ENCODE measurements around the gene KRTAP17-1.

KRTAP17-1 gene

DNA sequence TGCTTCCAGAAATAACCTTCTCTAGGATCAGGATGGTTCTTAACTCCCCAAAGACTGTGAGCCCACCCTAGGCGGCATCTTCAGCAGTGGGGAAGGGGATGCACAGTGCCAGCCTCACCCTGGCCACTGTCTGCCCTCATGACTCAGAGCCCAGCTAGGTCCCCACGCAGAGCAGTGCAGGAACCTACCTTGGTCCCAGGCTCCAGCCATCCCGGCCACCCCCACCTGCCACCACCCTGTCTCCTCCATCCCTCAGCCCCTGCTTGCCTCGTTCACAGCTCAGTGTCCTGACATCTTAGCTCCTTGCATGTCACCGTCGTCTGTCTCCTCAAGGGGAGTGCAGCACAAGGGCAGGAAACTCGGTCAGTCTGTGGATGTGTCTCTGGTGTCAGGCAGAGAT is 16.1 kb upstream of the KRTAP17-1 start:
- Histone ChIP-seq H3K36me3 (ENCODE audit: control insufficient read depth in 2 of 2, insufficient read depth in 1 of 2, low read length in 2 of 2) (no peaks in the 10 kb centered on the region), H3K9me3 (ENCODE audit: control insufficient read depth, insufficient read depth, low read depth, low read length) (no peaks in the 10 kb centered on the region), H3K4me1 (ENCODE audit: control insufficient read depth, insufficient read depth, low read length) (no peaks in the 10 kb centered on the region), H3K4me3 (ENCODE audit: low read depth, low read length) (no peak overlapping the region), H3K27ac (ENCODE audit: extremely low read depth, low read depth, low read length) (no peak overlapping the region)
- ChIA-PET CTCF (interaction anchor here (0.7 to 2.9 kb wide), 8 partner anchors 10 to 712 kb away, joined by 3 to 19 read pairs (median 6); no protein-coding TSS in a partner anchor), POLR2A (no interaction called here)
- TF ChIP-seq ZNF169 (tag by site-specific recombination; IDR thresholded peaks at IDR 0.05) (no peak), ZNF600 (tag by site-specific recombination; IDR thresholded peaks at IDR 0.05) (no peak), ZBTB11 (tag by site-specific recombination; conservative IDR thresholded peaks at IDR 0.05; ENCODE audit: low read depth) (no peak), ZNF362 (tag by site-specific recombination; IDR thresholded peaks at IDR 0.05) (no peak), SCRT1 (tag by site-specific recombination; IDR thresholded peaks at IDR 0.05; ENCODE audit: borderline replicate concordance) (no peak)

GRCh38 chr17:41329279-41329948 is 13.9 kb upstream of the KRTAP17-1 start:
- no peaks in the 10 kb centered on the region for H3K9me3 ChIP-seq (ENCODE audit: control insufficient read depth, insufficient read depth, low read depth, low read length)
- no peak overlapping the region for H3K27ac ChIP-seq (ENCODE audit: extremely low read depth, low read depth, low read length)
- no peaks in the 10 kb centered on the region for H3K36me3 ChIP-seq (ENCODE audit: control insufficient read depth in 2 of 2, insufficient read depth in 1 of 2, low read length in 2 of 2)
- H3K4me1 ChIP-seq (ENCODE audit: control insufficient read depth, insufficient read depth, low read length) = no peaks in the 10 kb centered on the region
- POLR2A ChIA-PET = no interaction called here
- CTCF ChIA-PET = interaction anchor here (0.5 to 2.8 kb wide), 24 partner anchors 9 to 909 kb away, joined by 3 to 16 read pairs (median 4); partner anchors contain the start of genes KRTAP17-1 and KRTAP4-2
- H3K4me3 ChIP-seq (ENCODE audit: low read depth, low read length) = no peak overlapping the region
- no peak for TF ChIP-seq ZNF223 (tag by site-specific recombination; IDR thresholded peaks at IDR 0.05)
- no peak for TF ChIP-seq ZNF155 (tag by site-specific recombination; IDR thresholded peaks at IDR 0.05)
- TF ChIP-seq ZBTB20 (tag by site-specific recombination; IDR thresholded peaks at IDR 0.05) = 0 out of 2 replicates have a peak, but pooled peaks have one; percentile 15
- no peak for TF ChIP-seq GFI1B (tag by site-specific recombination; IDR thresholded peaks at IDR 0.05)
- TF ChIP-seq ZNF654 (tag by site-specific recombination; IDR thresholded peaks at IDR 0.05; ENCODE audit: low read depth) = peak; percentile 68
- TF ChIP-seq OVOL3 (tag by site-specific recombination; IDR thresholded peaks at IDR 0.05) = no peak
- no peak for TF ChIP-seq SCRT1 (tag by site-specific recombination; IDR thresholded peaks at IDR 0.05; ENCODE audit: borderline replicate concordance)
- no peak for TF ChIP-seq ZNF518A (tag by site-specific recombination; conservative IDR thresholded peaks at IDR 0.05; ENCODE audit: low read depth)
- no peak for TF ChIP-seq ZNF792 (tag by site-specific recombination; IDR thresholded peaks at IDR 0.05)
- TF ChIP-seq PATZ1 (tag by site-specific recombination; IDR thresholded peaks at IDR 0.05) = no peak
- TF ChIP-seq ZNF24 (tag by site-specific recombination; IDR thresholded peaks at IDR 0.05) = no peak
- TF ChIP-seq ZNF2 (tag by site-specific recombination; IDR thresholded peaks at IDR 0.05) = no peak
- TF ChIP-seq, protein P1, sequence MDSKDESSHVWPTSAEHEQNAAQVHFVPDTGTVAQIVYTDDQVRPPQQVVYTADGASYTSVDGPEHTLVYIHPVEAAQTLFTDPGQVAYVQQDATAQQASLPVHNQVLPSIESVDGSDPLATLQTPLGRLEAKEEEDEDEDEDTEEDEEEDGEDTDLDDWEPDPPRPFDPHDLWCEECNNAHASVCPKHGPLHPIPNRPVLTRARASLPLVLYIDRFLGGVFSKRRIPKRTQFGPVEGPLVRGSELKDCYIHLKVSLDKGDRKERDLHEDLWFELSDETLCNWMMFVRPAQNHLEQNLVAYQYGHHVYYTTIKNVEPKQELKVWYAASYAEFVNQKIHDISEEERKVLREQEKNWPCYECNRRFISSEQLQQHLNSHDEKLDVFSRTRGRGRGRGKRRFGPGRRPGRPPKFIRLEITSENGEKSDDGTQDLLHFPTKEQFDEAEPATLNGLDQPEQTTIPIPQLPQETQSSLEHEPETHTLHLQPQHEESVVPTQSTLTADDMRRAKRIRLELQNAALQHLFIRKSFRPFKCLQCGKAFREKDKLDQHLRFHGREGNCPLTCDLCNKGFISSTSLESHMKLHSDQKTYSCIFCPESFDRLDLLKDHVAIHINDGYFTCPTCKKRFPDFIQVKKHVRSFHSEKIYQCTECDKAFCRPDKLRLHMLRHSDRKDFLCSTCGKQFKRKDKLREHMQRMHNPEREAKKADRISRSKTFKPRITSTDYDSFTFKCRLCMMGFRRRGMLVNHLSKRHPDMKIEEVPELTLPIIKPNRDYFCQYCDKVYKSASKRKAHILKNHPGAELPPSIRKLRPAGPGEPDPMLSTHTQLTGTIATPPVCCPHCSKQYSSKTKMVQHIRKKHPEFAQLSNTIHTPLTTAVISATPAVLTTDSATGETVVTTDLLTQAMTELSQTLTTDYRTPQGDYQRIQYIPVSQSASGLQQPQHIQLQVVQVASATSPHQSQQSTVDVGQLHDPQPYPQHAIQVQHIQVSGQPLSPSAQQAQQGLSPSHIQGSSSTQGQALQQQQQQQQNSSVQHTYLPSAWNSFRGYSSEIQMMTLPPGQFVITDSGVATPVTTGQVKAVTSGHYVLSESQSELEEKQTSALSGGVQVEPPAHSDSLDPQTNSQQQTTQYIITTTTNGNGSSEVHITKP (tag by site-specific recombination; IDR thresholded peaks at IDR 0.05) = peak; percentile 11; the same call in 1 of the 2 replicates

All from HEK293 (cell line).